C4-2B (cell line): ENCODE results near the gene FGGY.

ENCODE experiments used
- CTCF ChIP-seq: fragments of 450-650 bp; conservative IDR thresholded peaks from 2 replicates; pipeline ENCODE4 v1.5.1; 2017; ENCODE audit warnings: mild to moderate bottlenecking
- ZFX ChIP-seq: fragments of 450-650 bp; IDR thresholded peaks from 2 replicates; pipeline ENCODE4 v1.6.1; 2017

- TF ChIP-seq CTCF (no peak), ZFX (no peak)
These were observed 177.6 kb downstream of the FGGY start for GRCh38 chr1:59474496-59474895.
